GM12878 (cell line): ENCODE measurements around the gene PRCP. TPM values are rescaled to one million over a fixed set of nuclear protein-coding genes. Genes with fewer than 3 reads are reported as not detected.

Experiments used
- ATAC-seq: fragments of 200-7000 bp; cut with Tn5 transposase; 3 replicates; pipeline ENCODE4 v1.9.1; 2020; ENCODE audit warnings: mild to moderate bottlenecking, moderate library complexity
- BruUV-seq: library from RNA; stranded (reverse); fragments of 400-500 nt; replicated peaks from 2 replicates; lab custom pipeline; 2021; lab: Mats Ljungman, UMichigan
- CTCF ChIA-PET: fragments of 300-600 bp; sonication (Branson Sonifier 250); formaldehyde crosslinking; extraction: SDS; loops from one replicate; lab custom pipeline; 2021; ENCODE audit warnings: inconsistent platforms; lab: Yijun Ruan, JAX
- POLR2A ChIA-PET: fragments of 350-600 bp; formaldehyde crosslinking; extraction: SDS; loops from one replicate; lab custom pipeline; 2021; ENCODE audit warnings: inconsistent platforms; lab: Charles Lee
- RAD21 ChIA-PET: fragments of 300-600 bp; sonication (Branson Sonifier 250); formaldehyde crosslinking; loops from one replicate; lab custom pipeline; 2023; ENCODE audit warnings: antibody characterized with exemption; ENCODE audit not compliant: unreplicated experiment; lab: Charles Lee
- SMC1A ChIA-PET: fragments of 300-600 bp; sonication (Branson Sonifier 250); formaldehyde crosslinking; loops from one replicate; lab custom pipeline; 2023; ENCODE audit not compliant: unreplicated experiment, uncharacterized antibody; lab: Charles Lee
- DNase-seq: peaks from one replicate; pipeline ENCODE4 v3.0.0-alpha.2; 2011; ENCODE audit warnings: low read depth, low spot score
- FAIRE-seq: peaks from 3 replicates; lab custom pipeline; 2011; peaks lifted over from hg19 to GRCh38; lab: Jason Lieb, UNC
- H2AFZ ChIP-seq: 2 replicates; pipeline ENCODE4 v1.6.0; 2011; ENCODE audit warnings: low read depth, low read length, control low read depth; ENCODE audit not compliant: control insufficient read depth
- H3K27ac ChIP-seq: 2 replicates; pipeline ENCODE4 v1.5.1; 2011; ENCODE audit warnings: control low read depth; ENCODE audit not compliant: control insufficient read depth, insufficient read depth
- H3K27me3 ChIP-seq, 2 experiments: replicated peaks in 1 of 2; 2 replicates each; pipeline versions ENCODE4 v1.6.0 to v1.6.1; 2011; ENCODE audit warnings: low read length in 1 of 2; ENCODE audit not compliant: control insufficient read depth in 2 of 2, insufficient read depth in 2 of 2
- H3K36me3 ChIP-seq, 2 experiments: 2 replicates each; pipeline ENCODE4 v1.5.1; 2011; ENCODE audit warnings: low read length in 1 of 2; ENCODE audit not compliant: control insufficient read depth in 2 of 2, insufficient read depth in 2 of 2
- H3K4me1 ChIP-seq: 2 replicates; pipeline ENCODE4 v1.6.1; 2011; ENCODE audit warnings: mild to moderate bottlenecking, low read length, moderate library complexity, mixed read lengths; ENCODE audit not compliant: control insufficient read depth, insufficient read depth
- H3K4me2 ChIP-seq: 2 replicates; pipeline ENCODE4 v1.6.0; 2011; ENCODE audit warnings: control low read depth; ENCODE audit not compliant: control insufficient read depth, insufficient read depth
- H3K4me3 ChIP-seq: fragments of 200-600 bp; sonication (generic); 2 replicates; pipeline ENCODE4 v1.5.1; 2016
- H3K79me2 ChIP-seq: 2 replicates; pipeline ENCODE4 v1.6.0; 2011; ENCODE audit warnings: low read length; ENCODE audit not compliant: control insufficient read depth, insufficient read depth
- H3K9ac ChIP-seq: 2 replicates; pipeline ENCODE4 v1.8.0; 2011; ENCODE audit warnings: low read length, control low read depth, mixed read lengths; ENCODE audit not compliant: control insufficient read depth, insufficient read depth
- H3K9me3 ChIP-seq: replicated peaks from 3 replicates; pipeline ENCODE4 v1.5.1; 2011; ENCODE audit warnings: mild to moderate bottlenecking, low read length; ENCODE audit not compliant: control insufficient read depth, insufficient read depth
- H4K20me1 ChIP-seq: 2 replicates; pipeline ENCODE4 v1.6.0; 2011; ENCODE audit not compliant: control insufficient read depth, insufficient read depth
- ELK1 ChIP-seq: IDR thresholded peaks from 2 replicates; pipeline ENCODE4 v1.6.1; 2012; ENCODE audit warnings: low read depth, low read length, improper control_type of control experiment
- GATAD2B ChIP-seq: fragments of 450-650 bp; conservative IDR thresholded peaks from 2 replicates; pipeline ENCODE4 v1.6.1; 2017; ENCODE audit warnings: low read depth, mild to moderate bottlenecking, moderate library complexity
- HDAC6 ChIP-seq: fragments of 200-600 bp; sonication (generic); IDR thresholded peaks from one replicate; pipeline ENCODE4 v1.8.0; 2017; ENCODE audit warnings: antibody characterized with exemption; ENCODE audit not compliant: unreplicated experiment
- HDGF ChIP-seq: fragments of 450-650 bp; IDR thresholded peaks from 2 replicates; pipeline ENCODE4 v1.6.1; 2016; ENCODE audit warnings: antibody characterized with exemption
- MXI1 ChIP-seq: fragments of 150-350 bp; IDR thresholded peaks from 2 replicates; pipeline ENCODE4 v1.6.1; 2011; ENCODE audit warnings: low read depth, mild to moderate bottlenecking, inconsistent platforms, low read length, improper control_type of control experiment
- NFIC ChIP-seq: IDR thresholded peaks from 2 replicates; pipeline ENCODE4 v1.6.1; 2012; ENCODE audit warnings: low read depth, mild to moderate bottlenecking, inconsistent platforms, low read length, moderate library complexity
- PAX8 ChIP-seq: fragments of 450-650 bp; IDR thresholded peaks from 2 replicates; pipeline ENCODE4 v1.6.1; 2017; ENCODE audit warnings: mild to moderate bottlenecking, moderate library complexity
- PBX3 ChIP-seq: IDR thresholded peaks from 2 replicates; pipeline ENCODE4 v1.6.1; 2011; ENCODE audit warnings: mild to moderate bottlenecking, low read depth, low read length, moderate library complexity; ENCODE audit not compliant: insufficient replicate concordance
- POU2F2 ChIP-seq: IDR thresholded peaks from 3 replicates; pipeline ENCODE4 v1.6.1; 2011; ENCODE audit warnings: low read depth, mild to moderate bottlenecking, low read length, borderline replicate concordance
- SIN3A ChIP-seq: IDR thresholded peaks from 2 replicates; pipeline ENCODE4 v1.6.1; 2012; ENCODE audit warnings: low read depth, low read length, improper control_type of control experiment
- SMC3 ChIP-seq: IDR thresholded peaks from 2 replicates; pipeline ENCODE4 v1.6.1; 2011; ENCODE audit warnings: low read length, improper control_type of control experiment, borderline replicate concordance
- SREBF1 ChIP-seq: IDR thresholded peaks from 2 replicates; pipeline ENCODE4 v1.6.1; 2012; ENCODE audit warnings: mild to moderate bottlenecking, low read length
- ZNF622 ChIP-seq: fragments of 450-650 bp; IDR thresholded peaks from 2 replicates; pipeline ENCODE4 v1.6.1; 2017; ENCODE audit warnings: mild to moderate bottlenecking, inconsistent platforms
- ZSCAN29 ChIP-seq: fragments of 450-650 bp; IDR thresholded peaks from 2 replicates; pipeline ENCODE4 v1.6.1; 2017; ENCODE audit warnings: mild to moderate bottlenecking, moderate library complexity
- WGBS: methylation state at CpG from one replicate; pipeline ENCODE4 v1.1.6; 2016; ENCODE audit warnings: low lambda C conversion rate; ENCODE audit not compliant: insufficient replicate concordance, insufficient coverage; ENCODE audit errors: missing lambda C conversion rate; 5-methylcytosine and 5-hydroxymethylcytosine counted together
- in situ Hi-C: fragments of 300-500 bp; cut with MboI; formaldehyde crosslinking; loops from 9 replicates; pipeline ENCODE4 v1.14.3; 2018; ENCODE audit warnings: mixed read lengths
- intact Hi-C: fragments of 100-400 bp; cut with micrococcal nuclease; formaldehyde crosslinking; loops from one replicate; pipeline ENCODE4 v1.14.2; 2022; ENCODE audit not compliant: unreplicated experiment
- polyA plus RNA-seq, 11 experiments: library from polyadenylated mRNA; depleted of rRNA in 4 of 11; unstranded in 6 of 11; stranded (reverse) in 5 of 11; fragments of >200 nt; fragmentation: Nextera tagmentation in 4 of 11; fragmentation: Illumina TruSeq in 1 of 11; extraction: Ambion mirVana in 4 of 11; extraction: Trizol in 1 of 11; gene quantifications; 1 replicate in 1 of 11; 2 replicates in 10 of 11; pipeline versions ENCODE4 v1.2.1 to v1.2.3, GENCODE V29; 2011 to 2016; ENCODE audit warnings: inconsistent platforms in 2 of 11, missing spikeins in 2 of 11, low read depth in 1 of 11
- total RNA-seq, 4 experiments: library from RNA; depleted of rRNA in 3 of 4; stranded (reverse); fragments of >200 nt in 3 of 4; fragmentation: Illumina TruSeq in 1 of 4; extraction: Trizol in 1 of 4; gene quantifications; 2 replicates each; pipeline versions ENCODE4 v1.2.1 to v1.2.3, GENCODE V29; 2013 to 2021
- TF ChIP-seq, protein P1 (sequence below): IDR thresholded peaks from 2 replicates; pipeline ENCODE4 v1.6.1; 2012; ENCODE audit warnings: low read length, inconsistent platforms
- TF ChIP-seq, protein P2 (sequence below): fragments of 450-650 bp; IDR thresholded peaks from 2 replicates; pipeline ENCODE4 v1.6.1; 2014; ENCODE audit warnings: mild to moderate bottlenecking
- TF ChIP-seq, protein P3 (sequence below): IDR thresholded peaks from 2 replicates; pipeline ENCODE4 v1.6.1; 2012; ENCODE audit warnings: low read depth, low read length, improper control_type of control experiment
- TF ChIP-seq, protein P4 (sequence below): fragments of 450-650 bp; IDR thresholded peaks from 2 replicates; pipeline ENCODE4 v1.6.1; 2018; ENCODE audit warnings: borderline replicate concordance, mild to moderate bottlenecking; ENCODE audit not compliant: partially characterized antibody

PRCP gene
- total and polyA plus RNA-seq, 10 of the 15 experiments (the other 5 are each of a cell fraction or from before 2014, with no cell fraction given), result 14.9 to 43.6 (median 20.0) TPM

- in situ Hi-C loops (no loop called here), intact Hi-C loops (no loop called here)
- Histone ChIP-seq H3K4me3 (no peak overlapping the region), H3K9ac (no peak overlapping the region), H3K27ac (no peak overlapping the region), H3K27me3 (no peaks in the 10 kb centered on the region), H3K9me3 (no peaks in the 10 kb centered on the region; the same call in 2 of the 3 replicates), H2AFZ (no peak overlapping the region), H3K36me3 (no peaks in the 10 kb centered on the region), H3K4me1 (no peaks in the 10 kb centered on the region), H4K20me1 (no peaks in the 10 kb centered on the region), H3K79me2 (no peaks in the 10 kb centered on the region), H3K4me2 (no peak overlapping the region)
- no peak for FAIRE-seq
- no peak for ATAC-seq
- ChIA-PET SMC1A (interaction anchor here (0.7 to 1.5 kb wide), 4 partner anchors 9 to 91 kb away, joined by 3 to 5 read pairs (median 3); no protein-coding TSS in a partner anchor), CTCF (interaction anchor here (0.7 to 1.9 kb wide), 10 partner anchors 11 to 1041 kb away, joined by 3 to 7 read pairs (median 4); no protein-coding TSS in a partner anchor), RAD21 (no interaction called here), POLR2A (no interaction called here)
- WGBS, result 100% methylated on average over 1 of the region's 1 CpG
- BruUV-seq, result no TSS peak
- DNase-seq, result no peak
- TF ChIP-seq PBX3, result no peak
- TF ChIP-seq GATAD2B, result no peak
- TF ChIP-seq PAX8, result no peak
- TF ChIP-seq, protein P1, sequence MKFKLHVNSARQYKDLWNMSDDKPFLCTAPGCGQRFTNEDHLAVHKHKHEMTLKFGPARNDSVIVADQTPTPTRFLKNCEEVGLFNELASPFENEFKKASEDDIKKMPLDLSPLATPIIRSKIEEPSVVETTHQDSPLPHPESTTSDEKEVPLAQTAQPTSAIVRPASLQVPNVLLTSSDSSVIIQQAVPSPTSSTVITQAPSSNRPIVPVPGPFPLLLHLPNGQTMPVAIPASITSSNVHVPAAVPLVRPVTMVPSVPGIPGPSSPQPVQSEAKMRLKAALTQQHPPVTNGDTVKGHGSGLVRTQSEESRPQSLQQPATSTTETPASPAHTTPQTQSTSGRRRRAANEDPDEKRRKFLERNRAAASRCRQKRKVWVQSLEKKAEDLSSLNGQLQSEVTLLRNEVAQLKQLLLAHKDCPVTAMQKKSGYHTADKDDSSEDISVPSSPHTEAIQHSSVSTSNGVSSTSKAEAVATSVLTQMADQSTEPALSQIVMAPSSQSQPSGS, result no peak
- TF ChIP-seq ELK1, result no peak
- TF ChIP-seq, protein P2, sequence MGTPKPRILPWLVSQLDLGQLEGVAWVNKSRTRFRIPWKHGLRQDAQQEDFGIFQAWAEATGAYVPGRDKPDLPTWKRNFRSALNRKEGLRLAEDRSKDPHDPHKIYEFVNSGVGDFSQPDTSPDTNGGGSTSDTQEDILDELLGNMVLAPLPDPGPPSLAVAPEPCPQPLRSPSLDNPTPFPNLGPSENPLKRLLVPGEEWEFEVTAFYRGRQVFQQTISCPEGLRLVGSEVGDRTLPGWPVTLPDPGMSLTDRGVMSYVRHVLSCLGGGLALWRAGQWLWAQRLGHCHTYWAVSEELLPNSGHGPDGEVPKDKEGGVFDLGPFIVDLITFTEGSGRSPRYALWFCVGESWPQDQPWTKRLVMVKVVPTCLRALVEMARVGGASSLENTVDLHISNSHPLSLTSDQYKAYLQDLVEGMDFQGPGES, result no peak
- no peak for TF ChIP-seq SMC3
- no peak for TF ChIP-seq MXI1
- no peak for TF ChIP-seq SIN3A
- TF ChIP-seq ZSCAN29, result no peak
- TF ChIP-seq, protein P3, sequence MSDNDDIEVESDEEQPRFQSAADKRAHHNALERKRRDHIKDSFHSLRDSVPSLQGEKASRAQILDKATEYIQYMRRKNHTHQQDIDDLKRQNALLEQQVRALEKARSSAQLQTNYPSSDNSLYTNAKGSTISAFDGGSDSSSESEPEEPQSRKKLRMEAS, result no peak
- TF ChIP-seq, protein P4, sequence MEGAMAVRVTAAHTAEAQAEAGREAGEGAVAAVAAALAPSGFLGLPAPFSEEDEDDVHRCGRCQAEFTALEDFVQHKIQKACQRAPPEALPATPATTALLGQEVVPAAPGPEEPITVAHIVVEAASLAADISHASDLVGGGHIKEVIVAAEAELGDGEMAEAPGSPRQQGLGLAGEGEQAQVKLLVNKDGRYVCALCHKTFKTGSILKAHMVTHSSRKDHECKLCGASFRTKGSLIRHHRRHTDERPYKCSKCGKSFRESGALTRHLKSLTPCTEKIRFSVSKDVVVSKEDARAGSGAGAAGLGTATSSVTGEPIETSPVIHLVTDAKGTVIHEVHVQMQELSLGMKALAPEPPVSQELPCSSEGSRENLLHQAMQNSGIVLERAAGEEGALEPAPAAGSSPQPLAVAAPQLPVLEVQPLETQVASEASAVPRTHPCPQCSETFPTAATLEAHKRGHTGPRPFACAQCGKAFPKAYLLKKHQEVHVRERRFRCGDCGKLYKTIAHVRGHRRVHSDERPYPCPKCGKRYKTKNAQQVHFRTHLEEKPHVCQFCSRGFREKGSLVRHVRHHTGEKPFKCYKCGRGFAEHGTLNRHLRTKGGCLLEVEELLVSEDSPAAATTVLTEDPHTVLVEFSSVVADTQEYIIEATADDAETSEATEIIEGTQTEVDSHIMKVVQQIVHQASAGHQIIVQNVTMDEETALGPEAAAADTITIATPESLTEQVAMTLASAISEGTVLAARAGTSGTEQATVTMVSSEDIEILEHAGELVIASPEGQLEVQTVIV, result no peak
- TF ChIP-seq HDAC6, result no peak
- TF ChIP-seq ZNF622, result no peak
- TF ChIP-seq NFIC, result no peak
- TF ChIP-seq HDGF, result no peak
- TF ChIP-seq SREBF1, result no peak
- TF ChIP-seq POU2F2, result no peak
These were observed 121.5 kb downstream of the PRCP start for GRCh38 chr11:82778776-82779175.
